Erythroblast (primary cell): Measurements from ENCODE around the gene LMF2.

Experiments used
- GATA1 ChIP-seq: IDR thresholded peaks from 2 replicates; pipeline ENCODE4 v1.6.1; 2011; ENCODE audit warnings: low read depth, mild to moderate bottlenecking, control low read depth, low read length, moderate library complexity
- POLR2A ChIP-seq: IDR thresholded peaks from 2 replicates; pipeline ENCODE4 v1.6.1; 2011; ENCODE audit warnings: mild to moderate bottlenecking, low read length

DNA sequence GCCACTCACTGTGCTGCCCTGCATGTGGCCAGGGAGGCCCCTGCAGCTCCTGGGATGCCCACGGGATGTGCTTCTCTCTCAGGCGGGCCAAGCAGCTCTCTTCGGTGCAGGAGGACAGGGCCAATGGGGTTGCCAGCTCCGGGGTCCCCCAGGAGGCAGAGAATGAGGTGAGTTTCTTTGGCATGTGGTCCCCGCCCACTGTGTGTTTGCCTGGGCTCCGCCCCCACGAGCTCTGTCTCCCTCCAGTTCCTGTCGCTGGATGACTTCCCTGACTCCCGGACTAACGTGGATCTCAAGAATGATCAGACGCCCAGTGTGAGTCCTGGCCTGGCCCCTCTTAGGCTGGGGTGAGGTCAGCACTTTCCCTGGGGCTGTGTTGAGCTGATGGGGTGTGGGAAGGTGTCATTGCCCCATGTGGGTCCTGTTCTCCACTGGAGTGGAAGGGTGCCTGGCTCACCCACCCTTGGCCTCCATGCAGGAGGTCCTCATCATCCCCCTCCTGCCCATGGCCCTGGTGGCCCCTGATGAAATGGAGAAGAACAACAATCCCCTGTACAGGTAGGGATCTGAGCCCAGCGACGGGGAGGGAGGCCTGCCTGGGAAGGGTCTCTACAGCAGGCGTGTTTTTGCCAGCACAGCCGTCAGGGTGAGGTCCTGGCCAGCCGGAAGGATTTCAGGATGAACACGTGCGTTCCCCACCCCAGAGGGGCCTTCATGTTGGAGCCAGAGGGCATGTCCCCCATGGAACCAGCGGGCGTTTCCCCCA lies 10.2 kb upstream of the LMF2 start:
- no peak for TF ChIP-seq POLR2A
- no peak for TF ChIP-seq GATA1
